A673 (cell line): Measurements from ENCODE around the gene CERS6. TPM values are rescaled to one million over a fixed set of nuclear protein-coding genes. Genes with fewer than 3 reads are reported as not detected.

Source experiments
- BruUV-seq: library from RNA; stranded (reverse); fragments of 400-500 nt; replicated peaks from 2 replicates; lab custom pipeline; 2021; lab: Mats Ljungman, UMichigan
- CTCF ChIA-PET: fragments of 300-600 bp; sonication (Branson Sonifier 250); formaldehyde crosslinking; loops from one replicate; lab custom pipeline; 2022; ENCODE audit warnings: antibody characterized with exemption; lab: Charles Lee
- POLR2A ChIA-PET: fragments of 300-600 bp; sonication (Branson Sonifier 250); formaldehyde crosslinking; loops from one replicate; lab custom pipeline; 2022; ENCODE audit warnings: antibody characterized with exemption; ENCODE audit not compliant: low non-redundant PET; lab: Charles Lee
- DNase-seq: peaks from one replicate; pipeline ENCODE4 v3.0.0-alpha.2; 2015; ENCODE audit warnings: low spot score
- H3K27ac ChIP-seq: fragments of 200-600 bp; sonication (generic); 2 replicates; pipeline ENCODE4 v1.5.1; 2016; ENCODE audit warnings: mixed run types, low read depth, mild to moderate bottlenecking, mixed read lengths, antibody characterized with exemption, low read length; ENCODE audit not compliant: poor library complexity, severe bottlenecking
- H3K27me3 ChIP-seq: fragments of 200-600 bp; sonication (generic); replicated peaks from 2 replicates; pipeline ENCODE4 v1.6.1; 2017; ENCODE audit warnings: mixed run types, low read depth, mild to moderate bottlenecking, mixed read lengths, antibody characterized with exemption, low read length; ENCODE audit not compliant: insufficient read depth, poor library complexity
- H3K36me3 ChIP-seq: fragments of 200-600 bp; sonication (generic); 2 replicates; pipeline ENCODE4 v1.6.1; 2016; ENCODE audit warnings: mixed run types, mild to moderate bottlenecking, mixed read lengths, antibody characterized with exemption, low read length; ENCODE audit not compliant: insufficient read depth, poor library complexity, severe bottlenecking
- H3K4me1 ChIP-seq: fragments of 200-600 bp; sonication (generic); 2 replicates; pipeline ENCODE4 v1.6.1; 2017; ENCODE audit warnings: mixed run types, mild to moderate bottlenecking, mixed read lengths, antibody characterized with exemption, low read length; ENCODE audit not compliant: insufficient read depth, poor library complexity, severe bottlenecking
- H3K4me3 ChIP-seq: fragments of 200-600 bp; sonication (generic); 2 replicates; pipeline ENCODE4 v1.5.1; 2016; ENCODE audit warnings: low read depth, mixed run types, mild to moderate bottlenecking, mixed read lengths, low read length; ENCODE audit not compliant: poor library complexity, severe bottlenecking
- H3K9me3 ChIP-seq: fragments of 200-600 bp; sonication (generic); 2 replicates; pipeline ENCODE4 v1.6.1; 2016; ENCODE audit warnings: mixed run types, low read depth, mild to moderate bottlenecking, mixed read lengths, antibody characterized with exemption, low read length; ENCODE audit not compliant: poor library complexity, severe bottlenecking
- EZH2 ChIP-seq: fragments of 200-600 bp; sonication (generic); IDR thresholded peaks from 2 replicates; pipeline ENCODE4 v1.6.1; 2017; ENCODE audit warnings: borderline replicate concordance, low read depth, mild to moderate bottlenecking, mixed read lengths, antibody characterized with exemption, low read length; ENCODE audit not compliant: poor library complexity, severe bottlenecking
- intact Hi-C: fragments of 100-400 bp; cut with micrococcal nuclease; formaldehyde crosslinking; loops from one replicate; pipeline ENCODE4 v1.10.0; 2022; ENCODE audit not compliant: unreplicated experiment
- total RNA-seq: library from RNA; stranded (reverse); gene quantifications from 2 replicates; pipeline ENCODE4 v1.2.3, GENCODE V29; 2021
- TF ChIP-seq, protein P1 (sequence below): fragments of 300-800, 200-600 bp; sonication (generic); conservative IDR thresholded peaks from 2 replicates; pipeline ENCODE4 v1.5.1; 2017; ENCODE audit warnings: low read depth, mild to moderate bottlenecking, antibody characterized with exemption, low read length, moderate library complexity, mixed read lengths

Gene CERS6
- total RNA-seq, 1 experiment from 2014 or later: 12.4 TPM

DNA sequence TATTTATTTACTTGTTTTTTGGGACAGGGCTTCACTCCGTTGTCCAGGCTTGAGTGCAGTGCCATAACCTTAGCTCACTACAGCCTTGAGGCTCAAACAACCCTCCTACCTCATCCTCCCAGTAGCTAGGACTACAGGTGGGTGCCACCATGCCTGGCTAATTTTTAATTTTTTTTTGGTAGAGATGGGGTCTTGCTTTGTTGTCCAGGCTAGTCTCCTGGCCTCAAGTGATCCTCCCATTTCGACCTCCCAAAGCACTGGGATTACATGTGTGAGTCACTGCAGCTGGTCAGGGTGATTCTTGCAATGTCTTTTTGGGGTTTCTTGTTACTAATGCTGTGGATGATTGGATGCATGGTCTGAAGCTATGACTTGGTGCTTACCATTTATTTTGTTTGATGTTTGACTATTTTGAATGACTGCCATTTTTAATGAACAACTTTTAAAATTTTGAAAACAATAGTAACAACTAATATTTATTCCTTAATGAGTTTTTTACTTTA lies 6.5 kb downstream of the CERS6 start:
- no peak for TF ChIP-seq EZH2
- Histone ChIP-seq H3K36me3 (no peaks in the 10 kb centered on the region), H3K4me3 (no peak overlapping the region), H3K4me1 (peaks cover 8% of the 10 kb centered on the region), H3K27me3 (no peaks in the 10 kb centered on the region), H3K9me3 (no peaks in the 10 kb centered on the region), H3K27ac (no peak overlapping the region)
- no TSS peak for BruUV-seq
- DNase-seq: no peak
- CTCF ChIA-PET: no interaction called here
- intact Hi-C loops: no loop called here
- POLR2A ChIA-PET: no interaction called here

DNA sequence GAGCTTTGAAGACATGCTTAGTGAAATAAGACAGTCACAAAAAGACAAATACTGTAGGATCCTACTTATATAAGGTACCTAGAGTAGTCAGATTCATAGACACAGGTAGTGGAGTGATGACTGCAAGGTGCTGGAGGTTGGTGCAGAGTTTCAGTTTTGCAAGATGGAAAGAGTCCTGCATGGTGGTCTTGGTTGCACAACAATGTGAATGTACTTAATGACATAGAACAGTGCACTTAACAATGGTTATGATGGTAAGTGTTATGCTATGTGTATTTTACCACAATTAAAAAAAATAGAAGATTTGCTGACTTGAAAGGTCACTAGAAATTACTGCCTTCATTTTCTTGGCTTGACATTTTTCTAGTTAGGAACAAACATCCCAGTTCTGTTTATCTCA lies 9.5 kb downstream of the CERS6 start:
- POLR2A ChIA-PET: no interaction called here
- Histone ChIP-seq H3K27me3 (no peaks in the 10 kb centered on the region), H3K4me3 (no peak overlapping the region), H3K27ac (no peak overlapping the region), H3K9me3 (no peaks in the 10 kb centered on the region), H3K36me3 (no peaks in the 10 kb centered on the region), H3K4me1 (peaks cover 8% of the 10 kb centered on the region)
- TF ChIP-seq EZH2: no peak
- TF ChIP-seq, protein P1, sequence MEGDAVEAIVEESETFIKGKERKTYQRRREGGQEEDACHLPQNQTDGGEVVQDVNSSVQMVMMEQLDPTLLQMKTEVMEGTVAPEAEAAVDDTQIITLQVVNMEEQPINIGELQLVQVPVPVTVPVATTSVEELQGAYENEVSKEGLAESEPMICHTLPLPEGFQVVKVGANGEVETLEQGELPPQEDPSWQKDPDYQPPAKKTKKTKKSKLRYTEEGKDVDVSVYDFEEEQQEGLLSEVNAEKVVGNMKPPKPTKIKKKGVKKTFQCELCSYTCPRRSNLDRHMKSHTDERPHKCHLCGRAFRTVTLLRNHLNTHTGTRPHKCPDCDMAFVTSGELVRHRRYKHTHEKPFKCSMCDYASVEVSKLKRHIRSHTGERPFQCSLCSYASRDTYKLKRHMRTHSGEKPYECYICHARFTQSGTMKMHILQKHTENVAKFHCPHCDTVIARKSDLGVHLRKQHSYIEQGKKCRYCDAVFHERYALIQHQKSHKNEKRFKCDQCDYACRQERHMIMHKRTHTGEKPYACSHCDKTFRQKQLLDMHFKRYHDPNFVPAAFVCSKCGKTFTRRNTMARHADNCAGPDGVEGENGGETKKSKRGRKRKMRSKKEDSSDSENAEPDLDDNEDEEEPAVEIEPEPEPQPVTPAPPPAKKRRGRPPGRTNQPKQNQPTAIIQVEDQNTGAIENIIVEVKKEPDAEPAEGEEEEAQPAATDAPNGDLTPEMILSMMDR: no peak
- DNase-seq: no peak
- no TSS peak for BruUV-seq
- CTCF ChIA-PET: no interaction called here
- intact Hi-C loops: no loop called here

DNA sequence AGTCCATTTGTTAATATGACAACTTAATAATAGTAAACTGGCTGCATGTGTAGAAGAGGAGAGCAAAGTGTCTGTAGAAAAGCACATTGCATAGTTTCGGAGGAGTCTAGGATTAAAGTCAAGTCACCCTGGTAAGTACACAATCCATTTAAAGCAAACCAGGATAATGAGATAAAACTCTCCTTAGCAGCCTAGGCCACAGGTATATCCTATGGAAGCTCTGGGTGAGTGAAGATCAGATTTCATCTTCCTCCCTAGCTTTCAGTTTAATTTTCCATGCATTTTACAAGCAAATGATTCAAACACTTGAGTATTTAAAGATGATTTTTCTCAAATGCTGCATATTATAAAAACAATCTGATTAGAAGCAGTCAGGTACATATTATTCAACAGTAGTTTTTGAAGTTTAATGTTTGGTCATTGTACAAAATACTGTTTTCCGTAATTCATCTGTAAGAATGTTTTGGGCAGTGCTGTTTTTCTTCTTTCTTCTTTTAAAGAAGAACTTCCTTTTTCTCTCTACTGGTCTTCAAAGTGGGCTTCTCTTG lies 10.2 kb downstream of the CERS6 start:
- TF ChIP-seq EZH2: no peak
- TF ChIP-seq, protein P1: no peak
- no peak overlapping the region for H3K27ac ChIP-seq
- peaks cover 8% of the 10 kb centered on the region for H3K4me1 ChIP-seq
- no TSS peak for BruUV-seq
- no peaks in the 10 kb centered on the region for H3K27me3 ChIP-seq
- no peaks in the 10 kb centered on the region for H3K36me3 ChIP-seq
- no peaks in the 10 kb centered on the region for H3K9me3 ChIP-seq
- no peak overlapping the region for H3K4me3 ChIP-seq
- CTCF ChIA-PET: no interaction called here
- intact Hi-C loops: no loop called here
- POLR2A ChIA-PET: no interaction called here
- no peak for DNase-seq
